ENCODE data around the gene CDK5RAP2.

- TF ChIP-seq POLR2A (IDR thresholded peaks at IDR 0.05), result no peak
- TF ChIP-seq CTCF (IDR thresholded peaks at IDR 0.05), result no peak
These were observed 207.9 kb downstream of the CDK5RAP2 start for GRCh38 chr9:120372040-120372439.
